Endothelial cell of umbilical vein (primary cell): ENCODE measurements around the gene KYAT1. TPM values are rescaled to one million over a fixed set of nuclear protein-coding genes. Genes with fewer than 3 reads are reported as not detected.
A peak's percentile ranks its signal among the peaks of the same experiment; 100 is the strongest.

ENCODE experiments used
- BruUV-seq: library from RNA; stranded (reverse); fragments of 400-500 nt; replicated peaks from 2 replicates; lab custom pipeline; 2021; lab: Mats Ljungman, UMichigan
- CTCF ChIA-PET: fragments of 300-600, 350-600 bp; sonication (Branson Sonifier 250); formaldehyde crosslinking; loops from one replicate; lab custom pipeline; 2021; ENCODE audit warnings: antibody characterized with exemption, inconsistent platforms; lab: Charles Lee
- POLR2A ChIA-PET: fragments of 300-600, 350-600 bp; sonication (Branson Sonifier 250); formaldehyde crosslinking; loops from one replicate; lab custom pipeline; 2021; ENCODE audit warnings: antibody characterized with exemption, inconsistent platforms; lab: Charles Lee
- DNase-seq: peaks from one replicate; pipeline ENCODE4 v3.0.0-alpha.2; 2011; ENCODE audit warnings: low read depth, low spot score
- FAIRE-seq: peaks from 2 replicates; lab custom pipeline; 2011; peaks lifted over from hg19 to GRCh38; lab: Jason Lieb, UNC
- H2AFZ ChIP-seq: 2 replicates; pipeline ENCODE4 v1.6.0; 2012; ENCODE audit warnings: low read depth, low read length, control low read depth, inconsistent platforms
- H3K27ac ChIP-seq: 2 replicates; pipeline ENCODE4 v1.5.1; 2011; ENCODE audit warnings: low read depth, mild to moderate bottlenecking, control low read depth, low read length, moderate library complexity; ENCODE audit not compliant: insufficient read depth
- H3K27me3 ChIP-seq, 2 experiments: 2 replicates each; pipeline versions ENCODE4 v1.6.0 to v1.6.1; 2011; ENCODE audit warnings: low read length in 2 of 2, mixed read lengths in 1 of 2; ENCODE audit not compliant: control insufficient read depth in 2 of 2, insufficient read depth in 2 of 2
- H3K36me3 ChIP-seq, 2 experiments: 2 replicates in 1 of 2; 3 replicates in 1 of 2; pipeline ENCODE4 v1.5.1; 2011; ENCODE audit warnings: low read length in 2 of 2, mild to moderate bottlenecking in 1 of 2, moderate library complexity in 1 of 2; ENCODE audit not compliant: control insufficient read depth in 2 of 2, insufficient read depth in 2 of 2; ENCODE audit errors: extremely low read depth in 1 of 2
- H3K4me1 ChIP-seq: 3 replicates; pipeline ENCODE4 v1.5.1; 2011; ENCODE audit warnings: mild to moderate bottlenecking, low read length; ENCODE audit not compliant: control insufficient read depth, insufficient read depth; ENCODE audit errors: extremely low read depth
- H3K4me2 ChIP-seq: 2 replicates; pipeline ENCODE4 v1.6.1; 2011; ENCODE audit warnings: low read length, control low read depth, mixed read lengths; ENCODE audit not compliant: insufficient read depth
- H3K4me3 ChIP-seq, 3 experiments: fragments of 200-600 bp in 1 of 3; sonication (generic), shearing (Covaris generic) in 1 of 3; replicated peaks in 1 of 3; 2 replicates each; pipeline ENCODE4 v1.5.1; 2011 to 2016; ENCODE audit warnings: control low read depth in 3 of 3, low read length in 3 of 3, mild to moderate bottlenecking in 2 of 3, inconsistent platforms in 1 of 3, low read depth in 1 of 3, moderate library complexity in 1 of 3; ENCODE audit not compliant: insufficient read depth in 1 of 3
- H3K79me2 ChIP-seq: 2 replicates; pipeline ENCODE4 v1.6.0; 2012; ENCODE audit warnings: low read length, inconsistent platforms; ENCODE audit not compliant: control insufficient read depth, insufficient read depth
- H3K9ac ChIP-seq: replicated peaks from 2 replicates; pipeline ENCODE3; 2011; ENCODE audit warnings: low read length, control low read depth; ENCODE audit not compliant: insufficient read depth; ENCODE audit errors: extremely low read depth
- H3K9me1 ChIP-seq: replicated peaks from 3 replicates; pipeline ENCODE4 v1.6.0; 2011; ENCODE audit warnings: mild to moderate bottlenecking, low read length; ENCODE audit not compliant: control insufficient read depth, insufficient read depth; ENCODE audit errors: extremely low read depth
- H3K9me3 ChIP-seq: replicated peaks from 2 replicates; pipeline ENCODE4 v1.5.1; 2012; ENCODE audit warnings: low read length, inconsistent platforms; ENCODE audit not compliant: control insufficient read depth, insufficient read depth
- H4K20me1 ChIP-seq: replicated peaks from 2 replicates; pipeline ENCODE3; 2011; ENCODE audit warnings: mild to moderate bottlenecking, low read length; ENCODE audit not compliant: control insufficient read depth, insufficient read depth; ENCODE audit errors: extremely low read depth
- CTCF ChIP-seq, 2 donors: IDR thresholded peaks; 1 replicate in 1 of 2; 2 replicates in 1 of 2; pipeline ENCODE4 v1.5.1; 2011; ENCODE audit warnings: low read length in 2 of 2, mild to moderate bottlenecking in 2 of 2, moderate library complexity in 2 of 2, control low read depth in 1 of 2, inconsistent platforms in 1 of 2, low read depth in 1 of 2; ENCODE audit not compliant: insufficient read depth in 1 of 2; ENCODE audit errors: extremely low read depth in 1 of 2
- EZH2 ChIP-seq: IDR thresholded peaks from 2 replicates; pipeline ENCODE4 v1.6.1; 2012; ENCODE audit warnings: borderline replicate concordance, low read depth, mild to moderate bottlenecking, moderate library complexity, low read length, inconsistent platforms; ENCODE audit not compliant: severe bottlenecking
- FOS ChIP-seq: IDR thresholded peaks from 2 replicates; pipeline ENCODE4 v1.6.1; 2011; ENCODE audit warnings: mild to moderate bottlenecking, low read length, moderate library complexity, borderline replicate concordance; ENCODE audit not compliant: insufficient read depth
- GATA2 ChIP-seq: IDR thresholded peaks from 2 replicates; pipeline ENCODE4 v1.7.0; 2011; ENCODE audit warnings: low read depth, mild to moderate bottlenecking, moderate library complexity, mixed read lengths, low read length; ENCODE audit not compliant: insufficient read length, insufficient read depth
- JUN ChIP-seq: IDR thresholded peaks from 2 replicates; pipeline ENCODE4 v1.6.1; 2011; ENCODE audit warnings: borderline replicate concordance, low read depth; ENCODE audit not compliant: insufficient read length, insufficient read depth
- MAX ChIP-seq: IDR thresholded peaks from 2 replicates; pipeline ENCODE4 v1.6.1; 2011; ENCODE audit not compliant: insufficient read depth, insufficient read length
- MYC ChIP-seq: IDR thresholded peaks from one replicate; pipeline ENCODE4 v1.6.1; 2011; ENCODE audit warnings: mild to moderate bottlenecking, low read depth, low read length
- POLR2A ChIP-seq: IDR thresholded peaks from 2 replicates; pipeline ENCODE4 v1.6.1; 2012; ENCODE audit warnings: low read depth, mild to moderate bottlenecking, control low read depth, low read length
- POLR2AphosphoS5 ChIP-seq: IDR thresholded peaks from 2 replicates; pipeline ENCODE4 v1.6.1; 2012; ENCODE audit warnings: low read depth, mild to moderate bottlenecking, control low read depth, low read length, moderate library complexity; ENCODE audit not compliant: insufficient read depth
- dilution Hi-C: fragments of 300-500 bp; cut with MboI; formaldehyde crosslinking; loops from one replicate; pipeline ENCODE4 v1.15.0; 2019; ENCODE audit warnings: low sequenced_read_pairs; ENCODE audit not compliant: extremely low pct_ligation_motif_present
- intact Hi-C: fragments of 100-400 bp; cut with micrococcal nuclease; formaldehyde crosslinking; loops from one replicate; pipeline ENCODE4 v1.10.0; 2022
- polyA plus RNA-seq, 4 experiments: library from polyadenylated mRNA; depleted of rRNA in 3 of 4; stranded (reverse) in 3 of 4; unstranded in 1 of 4; fragments of >200 nt; gene quantifications; 2 replicates each; pipeline versions ENCODE4 v1.2.1 to v1.2.3, GENCODE V29; 2011 to 2012; ENCODE audit warnings: missing spikeins in 1 of 4
- total RNA-seq: library from RNA; stranded (reverse); gene quantifications from 2 replicates; pipeline ENCODE4 v1.2.3, GENCODE V29; 2021

KYAT1 gene
- total and polyA plus RNA-seq, 2 donors (not counting 3 experiments of a cell fraction or from before 2014, with no cell fraction given): 7.2 to 9.6 TPM

GRCh38 chr9:128921881-128922763, 40.4 kb upstream of the KYAT1 start:
- no peaks in the 10 kb centered on the region for H3K27me3 ChIP-seq
- CTCF ChIA-PET: interaction anchor here (1.0 to 2.4 kb wide), 5 partner anchors 16 to 59 kb away, joined by 3 to 8 read pairs (median 5); no protein-coding TSS in a partner anchor
- TF ChIP-seq FOS (no peak), CTCF (IDR thresholded peaks at IDR 0.05; ENCODE audit: extremely low read depth in 1 of 2, insufficient read depth in 1 of 2, low read depth in 1 of 2, low read length in 2 of 2) (no peak), JUN (no peak), MYC (no peak), MAX (no peak), POLR2AphosphoS5 (no peak), EZH2 (no peak), POLR2A (no peak), GATA2 (no peak)
- no peak overlapping the region for H3K27ac ChIP-seq
- no peaks in the 10 kb centered on the region for H3K79me2 ChIP-seq
- no peaks in the 10 kb centered on the region for H3K9me3 ChIP-seq
- H3K9me1 ChIP-seq: no peaks in the 10 kb centered on the region
- H3K4me3 ChIP-seq: no peak overlapping the region
- no peak overlapping the region for H3K4me2 ChIP-seq
- no TSS peak for BruUV-seq
- FAIRE-seq: no peak
- peaks cover 22% of the 10 kb centered on the region for H3K4me1 ChIP-seq
- no peak overlapping the region for H3K9ac ChIP-seq
- peak; percentile 37 for DNase-seq
- H4K20me1 ChIP-seq: no peaks in the 10 kb centered on the region
- dilution Hi-C loops (no loop called here), intact Hi-C loops (no loop called here)
- peaks cover 10 to 12% of the 10 kb centered on the region in 2 experiments for H3K36me3 ChIP-seq
- POLR2A ChIA-PET: no interaction called here
- no peak overlapping the region for H2AFZ ChIP-seq
